HCT116 (cell line): Measurements from ENCODE around the gene IFI30. TPM values are rescaled to one million over a fixed set of nuclear protein-coding genes. Genes with fewer than 3 reads are reported as not detected.

ENCODE experiments used
- ATAC-seq: fragments of 200-7000 bp; cut with Tn5 transposase; 2 replicates; pipeline ENCODE4 v1.9.1; 2020; ENCODE audit warnings: mild to moderate bottlenecking, moderate library complexity
- BruUV-seq: library from RNA; stranded (reverse); fragments of 400-500 nt; replicated peaks from 2 replicates; lab custom pipeline; 2021; lab: Mats Ljungman, UMichigan
- CTCF ChIA-PET: fragments of 300-600 bp; sonication (Branson Sonifier 250); formaldehyde crosslinking; loops from one replicate; lab custom pipeline; 2021; ENCODE audit warnings: antibody characterized with exemption; lab: Charles Lee
- POLR2A ChIA-PET: fragments of 300-600, 350-600 bp; sonication (Branson Sonifier 250); formaldehyde crosslinking; loops from one replicate; lab custom pipeline; 2021; ENCODE audit warnings: antibody characterized with exemption; lab: Charles Lee
- RAD21 ChIA-PET, 2 experiments: fragments of 300-600 bp; sonication (Branson Sonifier 250); formaldehyde crosslinking; loops; one replicate each; lab custom pipeline; 2023; ENCODE audit warnings: low total read pairs in 2 of 2; ENCODE audit not compliant: uncharacterized antibody in 2 of 2, unreplicated experiment in 2 of 2, low non-redundant PET in 1 of 2; lab: Charles Lee
- DNase-seq: peaks from one replicate; pipeline ENCODE4 v3.0.0-alpha.2; 2010; ENCODE audit warnings: low read depth, low spot score
- H2AFZ ChIP-seq: fragments of 200-600 bp; shearing (Covaris generic), sonication (generic); 2 replicates; pipeline ENCODE4 v1.6.1; 2017; ENCODE audit warnings: low read depth, mixed run types, mixed read lengths, antibody characterized with exemption, low read length; ENCODE audit not compliant: poor library complexity, severe bottlenecking
- H3K27ac ChIP-seq: 2 replicates; pipeline ENCODE4 v1.5.1; 2012; ENCODE audit warnings: low read depth, low read length
- H3K27me3 ChIP-seq: fragments of 200-600 bp; sonication (generic); 2 replicates; pipeline ENCODE4 v1.6.1; 2016; ENCODE audit warnings: mixed run types, low read length, mixed read lengths; ENCODE audit not compliant: insufficient read depth
- H3K36me3 ChIP-seq, 2 experiments: fragments of 200-500 bp in 1 of 2; fragments of 200-600 bp in 1 of 2; sonication (Bioruptor generic) in 1 of 2; sonication (generic) in 1 of 2; 2 replicates each; pipeline versions ENCODE4 v1.5.1 to v1.6.1; 2014 to 2016; ENCODE audit warnings: low read length in 2 of 2, inconsistent platforms in 1 of 2, mixed read lengths in 1 of 2, mixed run types in 1 of 2; ENCODE audit not compliant: insufficient read depth in 2 of 2, control insufficient read depth in 1 of 2
- H3K4me1 ChIP-seq, 2 experiments: fragments of 200-600 bp in 1 of 2; sonication (generic) in 1 of 2; 2 replicates each; pipeline versions ENCODE4 v1.5.1 to v1.6.1; 2012 to 2017; ENCODE audit warnings: low read length in 2 of 2, inconsistent platforms in 1 of 2, mild to moderate bottlenecking in 1 of 2, mixed read lengths in 1 of 2, mixed run types in 1 of 2, moderate library complexity in 1 of 2; ENCODE audit not compliant: insufficient read depth in 2 of 2, control insufficient read depth in 1 of 2
- H3K4me2 ChIP-seq: fragments of 200-600 bp; sonication (generic); 2 replicates; pipeline ENCODE4 v1.6.1; 2017; ENCODE audit warnings: mixed run types, low read length, mixed read lengths
- H3K4me3 ChIP-seq, 2 experiments: fragments of 200-600 bp in 1 of 2; sonication (generic) in 1 of 2; replicated peaks in 1 of 2; 2 replicates each; pipeline ENCODE4 v1.5.1; 2011 to 2016; ENCODE audit warnings: low read length in 2 of 2, control low read depth in 1 of 2, low read depth in 1 of 2, mild to moderate bottlenecking in 1 of 2, mixed read lengths in 1 of 2, mixed run types in 1 of 2
- H3K79me2 ChIP-seq: fragments of 200-600 bp; sonication (generic); 2 replicates; pipeline ENCODE4 v1.6.1; 2017; ENCODE audit warnings: mild to moderate bottlenecking, mixed run types, low read length, moderate library complexity, mixed read lengths; ENCODE audit not compliant: insufficient read depth
- H3K9ac ChIP-seq: fragments of 200-600 bp; sonication (generic); 2 replicates; pipeline ENCODE4 v1.6.1; 2016; ENCODE audit warnings: low read length, mixed read lengths
- H3K9me2 ChIP-seq: fragments of 200-600 bp; sonication (generic), shearing (Covaris generic); 2 replicates; pipeline ENCODE4 v1.6.1; 2017; ENCODE audit warnings: mixed run types, mild to moderate bottlenecking, moderate library complexity; ENCODE audit not compliant: insufficient read depth
- H3K9me3 ChIP-seq, 2 experiments: fragments of 200-500 bp in 1 of 2; fragments of 200-600 bp in 1 of 2; sonication (Bioruptor generic) in 1 of 2; sonication (generic) in 1 of 2; 2 replicates each; pipeline ENCODE4 v1.6.1; 2014 to 2017; ENCODE audit warnings: low read length in 2 of 2, mixed read lengths in 2 of 2, inconsistent platforms in 1 of 2, low read depth in 1 of 2, mild to moderate bottlenecking in 1 of 2, mixed run types in 1 of 2, moderate library complexity in 1 of 2; ENCODE audit not compliant: control insufficient read depth in 1 of 2, insufficient read depth in 1 of 2
- H4K20me1 ChIP-seq: fragments of 200-600 bp; sonication (generic), shearing (Covaris generic); 2 replicates; pipeline ENCODE4 v1.6.1; 2017; ENCODE audit warnings: mixed run types, mild to moderate bottlenecking, moderate library complexity; ENCODE audit not compliant: insufficient read depth
- CBX3 ChIP-seq: IDR thresholded peaks from 2 replicates; pipeline ENCODE4 v1.6.1; 2012; ENCODE audit warnings: low read depth
- CEBPB ChIP-seq: IDR thresholded peaks from 2 replicates; pipeline ENCODE4 v1.6.1; 2012; ENCODE audit warnings: low read depth
- EGR1 ChIP-seq: IDR thresholded peaks from 2 replicates; pipeline ENCODE4 v1.6.1; 2012; ENCODE audit warnings: low read depth
- ELF1 ChIP-seq: IDR thresholded peaks from 2 replicates; pipeline ENCODE4 v1.6.1; 2012; ENCODE audit warnings: low read depth, borderline replicate concordance
- EZH2phosphoT487 ChIP-seq: fragments of 200-600 bp; IDR thresholded peaks from 2 replicates; pipeline ENCODE4 v1.6.1; 2018; ENCODE audit warnings: antibody characterized with exemption, borderline replicate concordance
- JUND ChIP-seq: IDR thresholded peaks from 2 replicates; pipeline ENCODE4 v1.6.1; 2012
- POLR2A ChIP-seq: IDR thresholded peaks from 2 replicates; pipeline ENCODE4 v1.7.0; 2011; ENCODE audit warnings: borderline replicate concordance; ENCODE audit not compliant: insufficient read depth, insufficient read length; ENCODE audit errors: extremely low read depth
- POLR2AphosphoS5 ChIP-seq: IDR thresholded peaks from 2 replicates; pipeline ENCODE4 v1.6.1; 2011; ENCODE audit warnings: mild to moderate bottlenecking, low read depth, low read length, moderate library complexity
- SIN3A ChIP-seq: IDR thresholded peaks from 2 replicates; pipeline ENCODE4 v1.6.1; 2012; ENCODE audit warnings: low read depth
- SP1 ChIP-seq: IDR thresholded peaks from 2 replicates; pipeline ENCODE4 v1.6.1; 2012; ENCODE audit warnings: low read depth
- SRF ChIP-seq: IDR thresholded peaks from 2 replicates; pipeline ENCODE4 v1.6.1; 2012; ENCODE audit warnings: low read depth
- TCF7L2 ChIP-seq: IDR thresholded peaks from 2 replicates; pipeline ENCODE4 v1.7.0; 2011; ENCODE audit warnings: borderline replicate concordance, inconsistent platforms; ENCODE audit not compliant: insufficient read depth, insufficient read length; ENCODE audit errors: extremely low read depth
- YY1 ChIP-seq: IDR thresholded peaks from 2 replicates; pipeline ENCODE4 v1.6.1; 2011; ENCODE audit warnings: low read length, low read depth, moderate library complexity, mild to moderate bottlenecking; ENCODE audit not compliant: insufficient replicate concordance; ENCODE audit errors: extremely low read depth
- ZFX ChIP-seq: fragments of 450-650 bp; IDR thresholded peaks from 2 replicates; pipeline ENCODE4 v1.6.1; 2017
- ZNF274 ChIP-seq: fragments of 200-500 bp; sonication (Bioruptor generic); IDR thresholded peaks from 2 replicates; pipeline ENCODE4 v1.6.1; 2014; ENCODE audit warnings: mild to moderate bottlenecking, low read depth, low read length, inconsistent platforms
- intact Hi-C: fragments of 100-400 bp; cut with micrococcal nuclease; formaldehyde crosslinking; loops from 2 replicates; pipeline ENCODE4 v1.10.0; 2022
- total RNA-seq: library from RNA; stranded (reverse); gene quantifications from one replicate; pipeline ENCODE4 v1.2.1, GENCODE V29; 2021; ENCODE audit not compliant: unreplicated experiment
- TF ChIP-seq, protein P1 (sequence below): IDR thresholded peaks from 2 replicates; pipeline ENCODE4 v1.6.1; 2012
- TF ChIP-seq, protein P2 (sequence below): IDR thresholded peaks from 2 replicates; pipeline ENCODE4 v1.6.1; 2012
- TF ChIP-seq, protein P3 (sequence below): IDR thresholded peaks from 2 replicates; pipeline ENCODE4 v1.6.1; 2012; ENCODE audit warnings: low read depth

Gene IFI30
- total RNA-seq, 1 experiment from 2014 or later, result 64.6 TPM

DNA sequence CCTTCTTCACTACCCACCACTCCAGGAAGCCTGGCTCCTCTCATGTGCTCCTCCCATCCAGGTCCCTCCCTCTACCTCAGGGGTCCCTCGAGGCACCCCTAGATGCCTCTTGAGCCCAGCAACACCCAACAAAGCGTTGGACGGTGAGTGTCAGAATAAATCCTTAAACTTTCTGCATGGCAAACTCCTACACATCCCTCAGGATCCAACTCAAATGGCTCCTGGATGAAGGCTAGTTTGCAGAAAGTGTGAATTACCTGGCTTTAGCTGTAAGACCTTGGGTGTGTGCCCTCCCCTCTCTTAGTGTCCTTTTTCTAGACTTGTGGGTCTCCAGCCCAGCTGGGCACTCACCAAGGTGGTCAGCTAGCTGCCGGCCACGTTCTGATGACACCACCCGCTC, 24.8 kb downstream of the IFI30 start:
- no TSS peak for BruUV-seq
- peaks cover 13 to 22% of the 10 kb centered on the region in 2 experiments; a peak in 3 of 4 replicates for H3K36me3 ChIP-seq
- intact Hi-C loops, result no loop called here
- ChIA-PET CTCF (no interaction called here), RAD21 (no interaction called here), POLR2A (no interaction called here)
- peaks cover 10 to 24% of the 10 kb centered on the region in 2 experiments for H3K4me1 ChIP-seq
- H3K9ac ChIP-seq, result no peak overlapping the region
- TF ChIP-seq SIN3A (no peak), TCF7L2 (no peak), JUND (no peak), CBX3 (no peak), EGR1 (no peak), EZH2phosphoT487 (no peak), ELF1 (no peak), POLR2AphosphoS5 (no peak)
- DNase-seq (no peak), ATAC-seq (no peak)
- H3K27ac ChIP-seq, result no peak overlapping the region
- H3K9me3 ChIP-seq, result no peaks in the 10 kb centered on the region
- no peaks in the 10 kb centered on the region for H3K9me2 ChIP-seq
- no peak overlapping the region for H2AFZ ChIP-seq
- no peaks in the 10 kb centered on the region for H3K27me3 ChIP-seq
- peaks cover 25% of the 10 kb centered on the region; the same call in 1 of the 2 replicates for H3K79me2 ChIP-seq
- H4K20me1 ChIP-seq, result no peaks in the 10 kb centered on the region; the same call in 1 of the 2 replicates
- no peak overlapping the region for H3K4me2 ChIP-seq
- H3K4me3 ChIP-seq, result no peak overlapping the region

DNA sequence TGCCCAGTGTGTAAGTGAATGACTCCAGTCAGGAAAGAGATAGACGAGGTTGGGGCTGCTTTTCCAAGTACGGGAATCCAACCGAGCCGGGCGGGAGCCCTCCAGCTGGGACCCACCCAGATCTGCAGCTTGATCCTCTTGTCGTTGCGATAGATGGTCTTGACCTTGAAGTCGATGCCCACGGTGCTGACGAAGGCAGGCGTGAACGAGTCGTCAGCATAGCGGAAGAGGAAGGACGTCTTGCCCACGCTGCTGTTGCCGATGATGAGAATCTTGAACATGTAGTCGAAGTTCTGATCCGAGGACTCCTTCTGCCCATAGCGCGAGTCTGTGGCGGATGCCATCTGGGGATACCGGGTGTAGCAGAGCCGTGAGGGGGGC, 28.8 kb downstream of the IFI30 start:
- Histone ChIP-seq H4K20me1 (no peaks in the 10 kb centered on the region), H3K27ac (no peak overlapping the region), H3K4me1 (peaks cover 9 to 20% of the 10 kb centered on the region in 2 experiments; a peak in 3 of 4 replicates), H3K4me2 (peak overlapping the region; percentile 100), H2AFZ (no peak overlapping the region), H3K9me2 (no peaks in the 10 kb centered on the region), H3K79me2 (peaks cover 16% of the 10 kb centered on the region; the same call in 1 of the 2 replicates), H3K27me3 (no peaks in the 10 kb centered on the region), H3K9ac (no peak overlapping the region), H3K4me3 (peak overlapping the region in 1 of 2 experiments; percentile 87; a peak in 1 of 4 replicates), H3K36me3 (peaks cover 8 to 20% of the 10 kb centered on the region in 2 experiments; a peak in 3 of 4 replicates), H3K9me3 (no peaks in the 10 kb centered on the region)
- no TSS peak for BruUV-seq
- DNase-seq (no peak), ATAC-seq (no peak)
- ChIA-PET RAD21 (no interaction called here), CTCF (no interaction called here), POLR2A (interaction anchor here (1.6 kb wide), 1 partner anchor 10 kb away, joined by 6 read pairs; the partner anchor contains the start of gene MPV17L2)
- intact Hi-C loops, result loop anchor here (10.0 kb wide), 1 partner anchor 122 kb away; the partner anchor contains the start of gene LSM4
- no peak for TF ChIP-seq POLR2A
- TF ChIP-seq CEBPB, result no peak
- TF ChIP-seq SP1, result no peak
- TF ChIP-seq CBX3, result no peak
- no peak for TF ChIP-seq YY1
- no peak; the same call in 1 of the 2 replicates for TF ChIP-seq SIN3A
- no peak for TF ChIP-seq ELF1
- TF ChIP-seq, protein P1, sequence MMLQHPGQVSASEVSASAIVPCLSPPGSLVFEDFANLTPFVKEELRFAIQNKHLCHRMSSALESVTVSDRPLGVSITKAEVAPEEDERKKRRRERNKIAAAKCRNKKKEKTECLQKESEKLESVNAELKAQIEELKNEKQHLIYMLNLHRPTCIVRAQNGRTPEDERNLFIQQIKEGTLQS, result no peak
- no peak for TF ChIP-seq JUND
- TF ChIP-seq, protein P2, sequence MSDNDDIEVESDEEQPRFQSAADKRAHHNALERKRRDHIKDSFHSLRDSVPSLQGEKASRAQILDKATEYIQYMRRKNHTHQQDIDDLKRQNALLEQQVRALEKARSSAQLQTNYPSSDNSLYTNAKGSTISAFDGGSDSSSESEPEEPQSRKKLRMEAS, result no peak
- TF ChIP-seq TCF7L2, result no peak
- TF ChIP-seq, protein P3, sequence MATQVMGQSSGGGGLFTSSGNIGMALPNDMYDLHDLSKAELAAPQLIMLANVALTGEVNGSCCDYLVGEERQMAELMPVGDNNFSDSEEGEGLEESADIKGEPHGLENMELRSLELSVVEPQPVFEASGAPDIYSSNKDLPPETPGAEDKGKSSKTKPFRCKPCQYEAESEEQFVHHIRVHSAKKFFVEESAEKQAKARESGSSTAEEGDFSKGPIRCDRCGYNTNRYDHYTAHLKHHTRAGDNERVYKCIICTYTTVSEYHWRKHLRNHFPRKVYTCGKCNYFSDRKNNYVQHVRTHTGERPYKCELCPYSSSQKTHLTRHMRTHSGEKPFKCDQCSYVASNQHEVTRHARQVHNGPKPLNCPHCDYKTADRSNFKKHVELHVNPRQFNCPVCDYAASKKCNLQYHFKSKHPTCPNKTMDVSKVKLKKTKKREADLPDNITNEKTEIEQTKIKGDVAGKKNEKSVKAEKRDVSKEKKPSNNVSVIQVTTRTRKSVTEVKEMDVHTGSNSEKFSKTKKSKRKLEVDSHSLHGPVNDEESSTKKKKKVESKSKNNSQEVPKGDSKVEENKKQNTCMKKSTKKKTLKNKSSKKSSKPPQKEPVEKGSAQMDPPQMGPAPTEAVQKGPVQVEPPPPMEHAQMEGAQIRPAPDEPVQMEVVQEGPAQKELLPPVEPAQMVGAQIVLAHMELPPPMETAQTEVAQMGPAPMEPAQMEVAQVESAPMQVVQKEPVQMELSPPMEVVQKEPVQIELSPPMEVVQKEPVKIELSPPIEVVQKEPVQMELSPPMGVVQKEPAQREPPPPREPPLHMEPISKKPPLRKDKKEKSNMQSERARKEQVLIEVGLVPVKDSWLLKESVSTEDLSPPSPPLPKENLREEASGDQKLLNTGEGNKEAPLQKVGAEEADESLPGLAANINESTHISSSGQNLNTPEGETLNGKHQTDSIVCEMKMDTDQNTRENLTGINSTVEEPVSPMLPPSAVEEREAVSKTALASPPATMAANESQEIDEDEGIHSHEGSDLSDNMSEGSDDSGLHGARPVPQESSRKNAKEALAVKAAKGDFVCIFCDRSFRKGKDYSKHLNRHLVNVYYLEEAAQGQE, result no peak
- TF ChIP-seq ZFX, result no peak
- TF ChIP-seq EGR1, result no peak
- TF ChIP-seq SRF, result no peak
- no peak for TF ChIP-seq ZNF274
